Prostate gland (tissue), 2 donors: ENCODE results near the gene CFAP47. TPM values are rescaled to one million over a fixed set of nuclear protein-coding genes. Genes with fewer than 3 reads are reported as not detected.

Experiments
- DNase-seq: peaks from one replicate; pipeline ENCODE4 v3.0.0-alpha.2; 2019; ENCODE audit warnings: low spot score
- H3K27ac ChIP-seq, 2 donors: fragments of 200-600 bp; sonication (generic); 2 replicates each; pipeline ENCODE4 v1.5.1; 2017 to 2019
- H3K27me3 ChIP-seq: fragments of 200-600 bp; sonication (generic); replicated peaks from 2 replicates; pipeline ENCODE4 v1.5.1; 2019; ENCODE audit not compliant: insufficient read depth
- H3K36me3 ChIP-seq, 2 donors: fragments of 200-600 bp; sonication (generic); 1 replicate in 1 of 2; 2 replicates in 1 of 2; pipeline versions ENCODE4 v1.5.1 to v1.8.1; 2017 to 2019
- H3K4me1 ChIP-seq: fragments of 200-600 bp; sonication (generic); replicated peaks from 2 replicates; pipeline ENCODE4 v1.5.1; 2019
- H3K4me3 ChIP-seq, 2 donors: fragments of 200-600 bp; sonication (generic); 2 replicates each; pipeline ENCODE4 v1.5.1; 2017 to 2019
- H3K9me3 ChIP-seq: fragments of 200-600 bp; sonication (generic); 2 replicates; pipeline ENCODE4 v1.5.1; 2017
- POLR2A ChIP-seq: fragments of 450-650 bp; IDR thresholded peaks from one replicate; pipeline ENCODE4 v1.6.1; 2016; ENCODE audit warnings: antibody characterized with exemption, mild to moderate bottlenecking
- POLR2AphosphoS5 ChIP-seq: sonication (generic); formaldehyde crosslinking; IDR thresholded peaks from one replicate; pipeline ENCODE4 v1.6.1; 2017; ENCODE audit warnings: antibody characterized with exemption
- WGBS: methylation state at CpG from one replicate; pipeline ENCODE4 v1.1.5; 2018; 5-methylcytosine and 5-hydroxymethylcytosine counted together
- intact Hi-C: fragments of 100-400 bp; cut with DNase I; formaldehyde crosslinking; loops from one replicate; pipeline ENCODE4 v1.14.2; 2022
- total RNA-seq, 2 donors: library from RNA; depleted of rRNA; stranded (reverse); fragments of >200 nt; gene quantifications; one replicate each; pipeline ENCODE4 v1.1.0, GENCODE V29; 2016
- TF ChIP-seq, protein P1 (sequence below), 4 experiments: fragments of 200-600 bp in 2 of 4; fragments of 450-650 bp in 2 of 4; sonication (generic) in 2 of 4; IDR thresholded peaks; 1 replicate in 3 of 4; 2 replicates in 1 of 4; pipeline ENCODE4 v1.5.1; 2016 to 2019; ENCODE audit warnings: antibody characterized with exemption in 4 of 4, mild to moderate bottlenecking in 2 of 4, moderate library complexity in 2 of 4

The CFAP47 gene
- total RNA-seq, 2 donors from 2014 or later, result 0.32 to 0.45 TPM

DNA sequence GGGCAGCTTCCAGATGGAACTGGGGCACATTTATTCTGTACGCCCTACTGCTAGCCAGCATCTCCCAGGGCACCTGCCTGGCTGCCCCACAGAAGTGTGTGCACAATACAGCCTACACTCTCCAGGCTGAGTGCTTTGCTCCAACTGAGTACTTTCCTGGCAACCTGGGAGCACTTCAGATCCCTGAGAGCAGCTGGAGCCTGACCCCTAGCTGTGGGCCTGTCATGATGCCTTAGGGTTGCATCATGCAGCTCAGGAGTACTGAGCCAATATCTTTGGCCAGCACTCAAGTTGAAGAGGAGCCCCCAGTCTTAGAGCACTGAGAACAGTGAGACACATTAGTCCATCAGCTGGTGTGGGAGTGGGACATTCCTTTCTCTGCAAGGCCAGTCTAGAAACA lies 321.9 kb downstream of the CFAP47 start:
- intact Hi-C loops, result no loop called here
- WGBS, result no CpG with 5 or more reads among the region's 1 CpG

DNA sequence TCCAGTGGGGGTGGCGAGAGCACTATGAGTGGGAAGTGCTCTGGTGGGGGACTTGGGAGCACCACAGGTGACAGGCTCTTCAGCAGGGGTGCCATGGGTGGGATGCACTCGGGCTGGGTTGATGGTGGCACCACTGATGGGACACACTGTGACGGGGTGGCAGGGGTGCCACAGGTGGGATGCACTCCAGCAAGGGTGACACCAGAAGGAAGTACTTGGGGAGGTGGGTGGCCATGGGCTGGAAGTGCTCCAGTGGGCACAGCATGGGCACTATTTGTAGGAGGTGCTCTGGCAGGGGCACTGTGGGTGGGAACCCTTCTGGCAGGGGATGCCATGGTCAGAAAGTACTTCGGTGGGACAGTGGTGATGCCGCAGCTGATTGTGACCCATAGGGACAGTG lies 346.6 kb downstream of the CFAP47 start:
- H3K4me3 ChIP-seq, result no peak overlapping the region
- intact Hi-C loops, result no loop called here
- H3K36me3 ChIP-seq, result no peaks in the 10 kb centered on the region
- DNase-seq, result no peak
- no peak overlapping the region for H3K27ac ChIP-seq
- no peaks in the 10 kb centered on the region for H3K9me3 ChIP-seq
- H3K4me1 ChIP-seq, result no peaks in the 10 kb centered on the region
- 96% methylated on average over 5 of the region's 5 CpGs for WGBS
- H3K27me3 ChIP-seq, result no peaks in the 10 kb centered on the region
- TF ChIP-seq POLR2A, result no peak
- TF ChIP-seq, protein P1, sequence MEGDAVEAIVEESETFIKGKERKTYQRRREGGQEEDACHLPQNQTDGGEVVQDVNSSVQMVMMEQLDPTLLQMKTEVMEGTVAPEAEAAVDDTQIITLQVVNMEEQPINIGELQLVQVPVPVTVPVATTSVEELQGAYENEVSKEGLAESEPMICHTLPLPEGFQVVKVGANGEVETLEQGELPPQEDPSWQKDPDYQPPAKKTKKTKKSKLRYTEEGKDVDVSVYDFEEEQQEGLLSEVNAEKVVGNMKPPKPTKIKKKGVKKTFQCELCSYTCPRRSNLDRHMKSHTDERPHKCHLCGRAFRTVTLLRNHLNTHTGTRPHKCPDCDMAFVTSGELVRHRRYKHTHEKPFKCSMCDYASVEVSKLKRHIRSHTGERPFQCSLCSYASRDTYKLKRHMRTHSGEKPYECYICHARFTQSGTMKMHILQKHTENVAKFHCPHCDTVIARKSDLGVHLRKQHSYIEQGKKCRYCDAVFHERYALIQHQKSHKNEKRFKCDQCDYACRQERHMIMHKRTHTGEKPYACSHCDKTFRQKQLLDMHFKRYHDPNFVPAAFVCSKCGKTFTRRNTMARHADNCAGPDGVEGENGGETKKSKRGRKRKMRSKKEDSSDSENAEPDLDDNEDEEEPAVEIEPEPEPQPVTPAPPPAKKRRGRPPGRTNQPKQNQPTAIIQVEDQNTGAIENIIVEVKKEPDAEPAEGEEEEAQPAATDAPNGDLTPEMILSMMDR (IDR thresholded peaks at IDR 0.05), result no peak
- TF ChIP-seq POLR2AphosphoS5, result no peak

More for the DNA sequence above, 321.9 kb downstream of the CFAP47 start:
- H3K27me3 ChIP-seq, result no peaks in the 10 kb centered on the region
- no peaks in the 10 kb centered on the region for H3K36me3 ChIP-seq
- TF ChIP-seq POLR2A (no peak), POLR2AphosphoS5 (no peak)
- TF ChIP-seq, protein P1 (IDR thresholded peaks at IDR 0.05), result no peak
- no peaks in the 10 kb centered on the region for H3K4me1 ChIP-seq
- H3K4me3 ChIP-seq, result no peak overlapping the region
- H3K27ac ChIP-seq, result no peak overlapping the region
- DNase-seq, result no peak
- H3K9me3 ChIP-seq, result no peaks in the 10 kb centered on the region

DNA sequence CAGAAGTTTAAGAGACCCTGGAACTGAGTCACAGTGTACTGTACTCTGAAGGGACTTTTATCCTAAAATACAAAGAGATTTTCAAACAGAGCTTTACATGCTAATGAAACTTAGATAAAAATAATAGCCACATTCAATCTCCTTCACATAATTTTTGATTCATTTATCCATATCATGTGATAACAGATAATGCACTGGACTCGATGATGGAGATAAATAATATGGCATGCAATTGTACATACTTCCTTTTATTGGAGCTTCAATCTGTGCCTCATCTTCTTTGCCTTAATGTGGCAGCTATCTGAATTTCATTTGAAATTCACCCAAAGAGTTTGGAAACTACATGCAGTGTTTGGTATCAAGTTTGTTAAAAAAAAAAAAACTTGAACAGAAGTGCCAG lies 390.6 kb downstream of the CFAP47 start:
- DNase-seq, result no peak
- no peak overlapping the region for H3K27ac ChIP-seq
- H3K27me3 ChIP-seq, result no peaks in the 10 kb centered on the region
- 46% methylated on average over 1 of the region's 1 CpG for WGBS
- H3K36me3 ChIP-seq, result no peaks in the 10 kb centered on the region
- intact Hi-C loops, result no loop called here
- no peaks in the 10 kb centered on the region for H3K4me1 ChIP-seq
- H3K9me3 ChIP-seq, result no peaks in the 10 kb centered on the region
- TF ChIP-seq POLR2A (no peak), POLR2AphosphoS5 (no peak)
- TF ChIP-seq, protein P1 (IDR thresholded peaks at IDR 0.05), result no peak
- no peak overlapping the region for H3K4me3 ChIP-seq

DNA sequence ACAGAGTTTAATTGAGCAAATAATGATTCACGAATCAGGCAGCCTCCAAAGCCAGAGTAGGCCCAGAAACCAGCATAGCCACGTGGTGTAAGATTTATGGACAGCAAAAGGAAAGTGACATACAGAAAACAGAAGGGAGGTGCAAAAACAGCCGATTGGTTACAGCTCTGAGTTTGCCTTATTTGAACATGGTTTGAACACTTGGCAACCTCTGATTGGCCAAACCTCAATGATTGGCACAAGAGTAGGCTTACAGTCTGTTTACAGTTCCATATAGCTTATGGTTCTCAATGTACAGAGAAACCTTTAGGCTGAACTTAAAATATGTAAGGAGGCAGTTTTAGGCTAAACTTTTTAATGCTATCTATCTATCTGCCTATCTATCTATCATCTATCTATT lies 394.8 kb downstream of the CFAP47 start:
- H3K27me3 ChIP-seq, result no peaks in the 10 kb centered on the region
- H3K4me3 ChIP-seq, result no peak overlapping the region
- intact Hi-C loops, result no loop called here
- DNase-seq, result no peak
- no peak overlapping the region for H3K27ac ChIP-seq
- WGBS, result 80% methylated on average over 3 of the region's 3 CpGs
- H3K36me3 ChIP-seq, result no peaks in the 10 kb centered on the region
- TF ChIP-seq POLR2AphosphoS5 (no peak), POLR2A (no peak)
- no peaks in the 10 kb centered on the region for H3K4me1 ChIP-seq
- H3K9me3 ChIP-seq, result no peaks in the 10 kb centered on the region

DNA sequence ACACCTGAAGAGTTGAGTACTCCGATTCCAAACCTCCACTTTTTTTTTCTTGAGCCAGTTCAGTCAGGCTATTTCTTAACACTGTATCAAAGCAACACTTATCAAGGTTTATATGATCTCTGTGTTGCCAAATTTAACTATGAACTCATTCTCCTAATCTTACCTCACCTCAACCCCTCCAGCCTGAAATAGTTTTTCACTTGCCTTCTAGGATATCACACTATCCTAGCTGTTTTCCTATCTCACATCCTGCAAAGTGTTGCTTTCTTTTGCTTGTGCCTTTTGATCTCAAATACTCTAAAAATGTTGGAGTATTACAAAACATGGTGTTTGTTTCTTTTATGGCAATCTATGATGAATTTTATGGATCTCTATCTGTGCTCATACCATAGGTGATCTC lies 415.0 kb downstream of the CFAP47 start:
- TF ChIP-seq POLR2A (no peak), POLR2AphosphoS5 (no peak)
- TF ChIP-seq, protein P1 (IDR thresholded peaks at IDR 0.05), result no peak
- WGBS, result 89% methylated on average over 1 of the region's 1 CpG
- intact Hi-C loops, result no loop called here
- Histone ChIP-seq H3K9me3 (no peaks in the 10 kb centered on the region), H3K4me3 (no peak overlapping the region), H3K36me3 (no peaks in the 10 kb centered on the region), H3K27me3 (no peaks in the 10 kb centered on the region), H3K4me1 (no peaks in the 10 kb centered on the region), H3K27ac (no peak overlapping the region)
- no peak for DNase-seq
